ENCODE results near the gene ASH1L.

Gene ASH1L

GRCh38 chr1:155481741-155482241, 80.8 kb downstream of the ASH1L start:
- no peak overlapping the region for H3K4me3 ChIP-seq (ENCODE audit: low read depth, low read length)
- DNase-seq (ENCODE audit: low read depth) = no peak
- no peak for TF ChIP-seq CTCF (IDR thresholded peaks at IDR 0.05; ENCODE audit: insufficient read depth, low read depth, low read length, missing control alignments)

GRCh38 chr1:155479205-155479604, 83.4 kb downstream of the ASH1L start:
- no peak for DNase-seq (ENCODE audit: low read depth)
- TF ChIP-seq CTCF (IDR thresholded peaks at IDR 0.05; ENCODE audit: insufficient read depth, low read depth, low read length, missing control alignments) = no peak
- H3K4me3 ChIP-seq (ENCODE audit: low read depth, low read length) = no peak overlapping the region

- TF ChIP-seq CTCF (IDR thresholded peaks at IDR 0.05; ENCODE audit: insufficient read depth, low read depth, low read length, missing control alignments) = no peak
- H3K4me3 ChIP-seq (ENCODE audit: low read depth, low read length) = no peak overlapping the region
- DNase-seq (ENCODE audit: low read depth) = no peak
Measured at GRCh38 chr1:155478270-155478852, 84.2 kb downstream of the ASH1L start.

GRCh38 chr1:155474146-155474545, 88.5 kb downstream of the ASH1L start:
- DNase-seq (ENCODE audit: low read depth) = no peak
- no peak overlapping the region for H3K4me3 ChIP-seq (ENCODE audit: low read depth, low read length)
- no peak for TF ChIP-seq CTCF (IDR thresholded peaks at IDR 0.05; ENCODE audit: insufficient read depth, low read depth, low read length, missing control alignments)

- H3K4me3 ChIP-seq (ENCODE audit: low read depth, low read length) = no peak overlapping the region
- DNase-seq (ENCODE audit: low read depth) = no peak
- TF ChIP-seq CTCF (IDR thresholded peaks at IDR 0.05; ENCODE audit: insufficient read depth, low read depth, low read length, missing control alignments) = no peak
Measured at GRCh38 chr1:155473151-155473821, 89.3 kb downstream of the ASH1L start.

GRCh38 chr1:155472491-155473083, 90.0 kb downstream of the ASH1L start:
- TF ChIP-seq CTCF (IDR thresholded peaks at IDR 0.05; ENCODE audit: insufficient read depth, low read depth, low read length, missing control alignments) = no peak
- no peak overlapping the region for H3K4me3 ChIP-seq (ENCODE audit: low read depth, low read length)

More at GRCh38 chr1:155472491-155473083, 90.0 kb downstream of the ASH1L start:
- DNase-seq (ENCODE audit: low read depth) = no peak
